Measurements from ENCODE around the gene TUT4.

Gene TUT4

GRCh38 chr1:52569449-52570210, 16.7 kb upstream of the TUT4 start:
- DNase-seq = peak; percentile 59

GRCh38 chr1:52567943-52568342, 15.1 kb upstream of the TUT4 start:
- no peak for DNase-seq

GRCh38 chr1:52562766-52563165, 9.9 kb upstream of the TUT4 start:
- DNase-seq = no peak

- no peak for DNase-seq
Observed at GRCh38 chr1:52559875-52560274, 7.0 kb upstream of the TUT4 start.

- no peak for DNase-seq
Observed at GRCh38 chr1:52558941-52559340, 6.0 kb upstream of the TUT4 start.

GRCh38 chr1:52556641-52557360, 3.9 kb upstream of the TUT4 start:
- no peak for DNase-seq

- no peak for DNase-seq
Observed at GRCh38 chr1:52554756-52555155, 1.9 kb upstream of the TUT4 start.

- DNase-seq = no peak
Observed at GRCh38 chr1:52554267-52554640, 1.4 kb upstream of the TUT4 start.

GRCh38 chr1:52553362-52554266, 722 bp upstream of the TUT4 start:
- peak; percentile 95 for DNase-seq

- DNase-seq = peak; percentile 62
Observed at GRCh38 chr1:52552236-52552504, 722 bp downstream of the TUT4 start.

GRCh38 chr1:52551507-52552235, 1.2 kb downstream of the TUT4 start:
- no peak for DNase-seq

- DNase-seq = no peak
Observed at GRCh38 chr1:52550447-52550846, 2.4 kb downstream of the TUT4 start.

- DNase-seq = no peak
Observed at GRCh38 chr1:52549267-52549666, 3.6 kb downstream of the TUT4 start.

GRCh38 chr1:52546852-52547251, 6.0 kb downstream of the TUT4 start:
- no peak for DNase-seq

- DNase-seq = no peak
Observed at GRCh38 chr1:52544665-52545525, 8.0 kb downstream of the TUT4 start.

- DNase-seq = no peak
Observed at GRCh38 chr1:52542085-52542688, 10.7 kb downstream of the TUT4 start.

- DNase-seq = no peak
Observed at GRCh38 chr1:52534928-52535764, 17.7 kb downstream of the TUT4 start.

- no peak for DNase-seq
Observed at GRCh38 chr1:52533713-52534112, 19.2 kb downstream of the TUT4 start.

- DNase-seq = no peak
Observed at GRCh38 chr1:52532731-52533327, 20.1 kb downstream of the TUT4 start.

- DNase-seq = no peak
Observed at GRCh38 chr1:52532247-52532646, 20.6 kb downstream of the TUT4 start.
